Ramos (cell line): ENCODE results near the gene FGF6.
"Not testable (repeated sequence)": the region's sequence is repeated elsewhere in the genome, so short reads cannot be mapped to it uniquely, and the experiment has no call there.

Source experiments
- in situ Hi-C: fragments of 300-500 bp; cut with MboI; formaldehyde crosslinking; loops from one replicate; pipeline ENCODE4 v1.14.3; 2022; ENCODE audit warnings: low sequenced_read_pairs; ENCODE audit not compliant: unreplicated experiment

Gene FGF6

GRCh38 chr12:4422985-4423384 is 22.6 kb downstream of the FGF6 start:
- in situ Hi-C loops = no loop called here

DNA sequence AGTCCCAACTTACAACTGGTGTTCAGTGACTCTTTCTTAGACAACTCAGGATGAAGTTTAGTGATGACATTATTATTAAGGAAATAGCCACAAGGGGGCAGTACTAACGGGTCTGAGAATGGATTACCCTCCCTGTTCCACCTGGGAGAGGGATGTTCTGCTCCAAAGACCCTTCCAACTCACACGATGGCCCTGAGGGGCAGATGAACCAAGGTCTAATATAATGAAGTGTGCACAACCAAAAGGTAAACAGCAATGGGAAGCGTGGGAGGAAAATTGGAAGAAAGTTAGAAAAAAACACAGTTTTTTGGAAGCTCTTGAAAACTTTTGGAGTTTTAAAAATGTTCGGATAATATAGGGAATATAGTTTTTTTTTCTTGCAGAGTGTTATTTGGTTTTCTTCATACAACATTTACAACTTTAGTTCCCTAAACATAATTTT is 24.0 kb downstream of the FGF6 start:
- in situ Hi-C loops = no loop called here

DNA sequence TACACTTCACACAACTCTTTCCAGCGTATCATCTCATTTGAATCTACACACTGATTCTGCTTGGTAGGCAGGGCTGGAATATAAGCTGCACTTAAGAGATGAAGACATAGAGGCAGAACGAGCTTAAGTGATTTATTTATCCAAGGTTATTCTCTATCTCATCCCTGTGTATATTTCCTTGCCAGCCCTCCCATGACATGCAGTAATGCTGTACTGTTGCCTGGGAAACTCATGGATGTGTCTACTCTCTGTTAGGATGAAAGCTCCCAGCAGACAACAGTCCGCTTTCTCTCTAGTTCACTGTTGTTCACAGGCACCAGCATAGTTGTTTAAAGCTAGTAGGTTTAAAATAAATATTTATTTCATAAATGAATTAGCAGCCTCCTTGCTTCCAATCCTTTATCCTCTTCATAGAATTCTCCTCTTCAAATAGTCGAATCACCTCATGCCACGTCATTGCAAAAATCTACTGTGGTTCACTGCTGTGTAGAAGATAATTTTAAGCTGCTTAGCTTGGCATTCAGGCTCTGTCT is 25.4 kb downstream of the FGF6 start:
- in situ Hi-C loops = no loop called here

DNA sequence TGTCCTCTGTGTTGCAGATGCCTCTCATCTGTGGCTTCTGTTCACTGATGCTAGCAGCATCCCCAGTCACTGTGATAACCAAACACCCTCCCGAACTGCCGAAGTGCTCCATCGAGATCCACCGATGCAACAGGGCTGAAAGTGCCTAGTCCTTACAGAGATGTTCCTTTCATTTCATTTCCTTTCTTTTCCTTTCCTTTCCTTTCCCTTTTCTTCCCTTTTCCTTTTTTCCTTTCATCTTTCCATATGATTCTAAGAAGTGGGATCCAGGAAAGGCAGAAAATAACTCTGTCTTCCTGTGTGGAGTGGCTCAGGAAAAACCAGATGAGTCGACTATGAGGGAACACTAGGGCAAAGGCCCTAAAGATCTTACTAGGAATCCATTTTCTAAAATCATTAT is 26.7 kb downstream of the FGF6 start:
- in situ Hi-C loops = no loop called here

DNA sequence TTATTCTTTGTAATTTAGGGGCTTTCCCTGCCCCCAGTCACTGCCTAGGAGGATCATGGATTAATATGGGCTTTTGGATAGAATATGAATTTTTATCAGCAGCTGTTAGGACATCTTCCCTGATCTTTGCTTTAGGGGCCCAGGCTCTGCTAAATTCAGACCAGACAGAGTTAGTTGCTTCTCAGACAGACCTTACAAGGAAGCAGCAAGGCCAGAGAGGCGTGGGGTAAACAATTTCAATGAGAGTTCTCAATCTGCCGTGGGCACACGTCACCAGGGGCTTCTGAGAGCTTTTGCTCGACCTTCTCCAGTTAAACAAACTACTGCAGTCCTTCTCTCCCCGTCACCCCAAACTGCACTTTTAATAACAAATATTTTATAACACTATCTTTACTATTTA is 27.7 kb downstream of the FGF6 start:
- in situ Hi-C loops = no loop called here

- in situ Hi-C loops = no loop called here
Observed at GRCh38 chr12:4417455-4417854, 28.2 kb downstream of the FGF6 start.

GRCh38 chr12:4416276-4416675 is 29.3 kb downstream of the FGF6 start:
- in situ Hi-C loops = no loop called here

DNA sequence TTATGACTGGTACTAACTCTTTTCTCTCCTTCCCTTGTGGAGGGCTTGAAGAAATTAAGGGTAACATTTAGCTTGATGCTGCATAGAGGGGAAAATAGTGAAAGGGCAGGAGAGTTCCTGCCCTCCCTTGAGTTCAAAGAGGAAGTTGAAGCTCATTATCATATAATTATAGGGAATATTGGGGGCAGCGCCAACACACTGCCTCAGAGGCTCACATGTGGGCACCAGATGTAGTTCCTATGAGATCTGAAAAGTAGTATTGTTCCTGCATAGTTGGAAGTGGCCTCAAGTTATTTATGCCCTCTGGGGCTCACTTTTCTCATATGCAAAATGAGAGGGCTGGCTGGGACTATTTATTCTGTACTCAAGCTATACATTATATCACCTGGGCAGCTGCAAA is 33.1 kb downstream of the FGF6 start:
- in situ Hi-C loops = no loop called here

DNA sequence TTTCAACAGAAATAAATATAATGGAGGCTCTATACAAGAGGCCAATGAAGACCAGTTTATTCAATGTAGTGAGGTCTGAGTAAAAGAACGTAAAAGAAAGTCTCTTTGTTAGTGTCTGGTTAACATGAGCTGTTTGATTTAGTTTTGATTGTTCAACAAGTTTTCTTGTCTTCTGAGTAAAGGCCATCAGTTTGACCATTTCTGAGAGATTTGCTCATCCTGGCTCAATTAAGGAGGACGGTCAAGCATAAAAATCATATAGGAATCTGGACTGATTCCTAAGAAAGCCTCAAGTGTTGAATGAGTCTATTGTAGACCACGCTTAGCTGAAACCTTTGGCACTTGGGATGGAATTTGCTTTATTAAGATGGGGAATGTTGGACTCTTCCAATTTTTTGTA is 33.6 kb downstream of the FGF6 start:
- in situ Hi-C loops = no loop called here

DNA sequence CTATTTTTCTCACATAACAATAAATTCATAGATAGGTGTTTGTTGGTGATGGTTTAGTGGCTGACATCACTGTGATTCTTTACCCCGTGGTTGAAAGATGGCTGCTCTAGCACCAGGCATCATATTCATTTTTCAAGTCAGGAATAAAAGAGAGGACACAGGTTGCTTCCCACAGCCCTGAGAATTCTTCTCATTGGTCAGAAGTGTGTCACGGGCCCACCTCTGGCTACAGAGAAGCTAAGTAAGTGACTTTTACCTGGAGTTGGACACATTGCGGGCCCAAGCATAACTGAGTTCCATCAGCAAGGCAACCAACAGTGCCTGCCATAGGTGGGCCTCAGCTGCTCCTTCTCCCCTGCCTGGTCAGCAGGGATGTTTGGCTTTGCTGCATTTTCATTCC is 38.5 kb downstream of the FGF6 start:
- in situ Hi-C loops = no loop called here

- in situ Hi-C loops = not testable (repeated sequence)
Observed at GRCh38 chr12:4404877-4405637, 40.6 kb downstream of the FGF6 start.

DNA sequence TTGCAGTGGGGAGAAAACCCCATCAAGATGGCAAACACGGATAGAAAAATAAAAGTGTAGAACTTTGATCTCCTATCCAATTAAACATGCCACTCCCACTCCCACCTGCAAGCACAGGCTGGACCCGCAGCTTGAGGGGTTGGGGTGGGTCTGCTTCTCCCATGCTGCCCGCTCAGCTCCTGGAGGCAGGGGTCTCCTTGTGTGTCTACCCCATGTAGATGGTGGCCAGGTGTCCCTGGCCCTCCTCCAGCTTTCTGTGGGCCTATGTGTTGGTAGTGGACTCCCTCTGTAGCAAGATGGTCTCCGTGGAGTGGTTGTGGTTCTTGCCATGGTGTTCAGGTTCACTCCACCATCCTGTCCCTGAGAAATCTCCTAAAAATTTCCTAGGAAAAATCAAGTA is 42.6 kb downstream of the FGF6 start:
- in situ Hi-C loops = no loop called here

DNA sequence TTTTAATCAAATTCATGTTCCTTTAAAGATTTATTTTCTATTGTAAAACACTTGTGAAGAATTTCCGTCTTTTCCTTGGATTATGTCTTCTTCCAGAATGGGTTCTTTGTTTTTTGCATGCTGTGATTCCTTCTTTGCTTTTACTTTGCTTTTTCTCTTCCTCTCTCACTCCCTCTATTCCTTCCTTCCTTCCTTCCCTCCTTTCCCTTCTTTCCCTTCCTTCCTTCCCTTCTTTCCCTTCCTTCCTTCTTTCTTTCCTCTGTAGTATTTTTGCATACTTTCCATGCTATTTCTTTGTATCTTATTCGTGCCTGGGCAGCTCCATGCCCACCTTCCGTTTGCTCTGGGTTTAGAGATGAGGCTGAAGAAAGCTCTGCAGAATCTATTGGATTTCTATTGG is 44.5 kb downstream of the FGF6 start:
- in situ Hi-C loops = no loop called here

- in situ Hi-C loops = no loop called here
Observed at GRCh38 chr12:4395818-4396217, 49.8 kb downstream of the FGF6 start.

DNA sequence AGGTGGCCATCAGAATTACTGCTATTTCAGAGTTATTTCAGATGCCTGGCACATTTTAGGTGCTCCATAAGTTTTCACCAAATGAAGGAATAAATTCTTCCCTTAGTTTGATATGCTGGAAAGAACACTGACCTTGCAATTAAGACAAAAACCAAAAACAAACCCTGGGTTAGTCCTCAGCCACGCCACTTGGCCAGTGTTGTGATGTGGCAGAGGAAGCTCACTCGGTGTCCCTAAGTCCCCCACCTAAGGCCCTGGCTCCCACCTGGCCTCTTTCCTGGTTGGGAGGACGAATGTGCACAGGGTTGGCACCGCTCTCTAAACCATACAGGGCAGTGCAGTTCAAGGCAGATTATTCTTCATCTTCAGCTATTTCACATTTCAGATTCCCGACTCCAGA is 52.4 kb downstream of the FGF6 start:
- in situ Hi-C loops = no loop called here

GRCh38 chr12:4392223-4392742 is 53.3 kb downstream of the FGF6 start:
- in situ Hi-C loops = no loop called here

DNA sequence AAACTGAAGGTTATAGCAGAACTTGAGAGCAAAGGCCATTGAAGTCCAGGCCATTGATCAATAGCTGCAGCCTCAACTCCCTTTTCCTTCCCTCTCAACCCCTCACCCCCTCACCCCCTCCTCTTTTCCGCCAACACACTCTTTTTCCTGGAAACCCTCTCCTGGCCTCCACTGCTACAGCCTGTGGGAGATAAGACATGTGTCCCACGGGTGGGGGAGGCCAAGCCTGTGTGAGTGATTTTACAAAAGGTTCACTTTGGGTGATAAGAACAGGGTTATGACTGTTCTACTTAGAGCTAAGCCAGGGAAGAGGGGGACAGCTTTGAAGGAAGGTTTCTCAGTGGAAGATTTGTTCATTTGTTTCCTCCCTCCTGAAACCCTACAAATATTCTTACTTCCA is 57.0 kb downstream of the FGF6 start:
- in situ Hi-C loops = no loop called here

DNA sequence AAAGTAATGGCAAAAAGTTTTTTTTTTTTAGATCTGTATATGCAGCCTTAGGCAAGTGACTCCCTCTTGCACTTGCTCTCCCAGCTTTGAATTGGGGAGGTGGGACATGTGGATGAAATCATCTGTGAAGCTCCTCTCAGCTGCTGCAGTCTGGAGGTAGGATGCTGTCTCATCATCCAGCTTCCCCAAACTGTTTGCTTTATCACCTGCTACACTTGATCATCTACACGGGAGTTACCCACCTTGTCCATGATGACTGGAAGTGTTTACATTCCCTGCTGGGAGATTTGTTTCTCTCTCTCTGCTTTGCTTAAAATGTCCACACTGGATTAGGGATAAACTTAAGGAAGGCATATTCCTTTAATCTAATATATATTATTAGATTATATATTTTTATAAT is 57.6 kb downstream of the FGF6 start:
- in situ Hi-C loops = no loop called here

GRCh38 chr12:4387607-4388006 is 58.0 kb downstream of the FGF6 start:
- in situ Hi-C loops = no loop called here

- in situ Hi-C loops = no loop called here
Observed at GRCh38 chr12:4386801-4387200, 58.8 kb downstream of the FGF6 start.
